ENCODE measurements around the gene MRPL37. TPM values are rescaled to one million over a fixed set of nuclear protein-coding genes. Genes with fewer than 3 reads are reported as not detected.

The MRPL37 gene
- total and polyA plus RNA-seq, 2 donors (not counting 3 experiments of a cell fraction or from before 2014, with no cell fraction given) = 45.0 to 109 TPM

DNA sequence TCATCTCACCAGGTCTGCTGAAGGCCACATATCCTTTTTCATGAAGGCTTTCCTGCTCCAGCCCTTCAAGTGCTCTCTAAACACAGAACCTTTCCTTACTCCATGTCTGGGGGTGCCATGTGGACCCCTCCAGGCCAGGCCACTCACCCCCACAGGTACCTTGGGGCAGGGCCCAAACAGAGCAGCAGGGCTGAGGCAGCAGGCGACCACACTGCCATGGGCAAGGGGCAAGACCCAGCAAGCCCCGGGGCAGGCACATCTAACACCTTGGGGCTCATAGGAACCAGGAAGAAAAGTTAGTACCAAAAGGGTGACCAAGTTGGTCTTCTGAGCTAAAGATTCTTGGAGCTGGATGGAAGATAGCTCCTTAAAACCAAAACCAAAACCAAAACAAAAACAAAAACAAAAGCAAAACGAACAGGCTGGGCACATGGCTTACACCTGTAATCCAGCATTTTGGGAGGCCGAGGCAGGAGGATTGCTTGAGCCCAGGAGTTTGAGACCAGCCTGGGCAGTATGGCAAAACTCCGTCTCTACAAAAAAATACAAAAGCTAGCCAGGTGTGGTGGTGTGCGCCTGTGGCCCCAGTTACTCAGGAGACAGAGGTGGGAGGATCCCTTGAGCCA, 63.7 kb downstream of the MRPL37 start:
- BruUV-seq (replicated peaks) = no TSS peak
- DNase-seq (ENCODE audit: low read depth, low spot score) (no peak), FAIRE-seq (no peak)
- ChIA-PET CTCF (interaction anchor here (0.6 to 2.8 kb wide), 5 partner anchors 9 to 811 kb away, joined by 3 to 9 read pairs (median 4); partner anchors contain the start of gene SSBP3), POLR2A (no interaction called here)
- Histone ChIP-seq H3K27ac (ENCODE audit: insufficient read depth, low read depth, low read length) (no peak overlapping the region), H3K36me3 (ENCODE audit: control insufficient read depth in 2 of 2, extremely low read depth in 1 of 2, insufficient read depth in 2 of 2, low read length in 2 of 2) (no peaks in the 10 kb centered on the region), H3K9me1 (replicated peaks; ENCODE audit: control insufficient read depth, extremely low read depth, insufficient read depth, low read length) (peaks cover 2% of the 10 kb centered on the region), H3K9ac (replicated peaks; ENCODE audit: extremely low read depth, insufficient read depth, low read length) (no peak overlapping the region), H3K79me2 (ENCODE audit: control insufficient read depth, insufficient read depth, low read length) (no peaks in the 10 kb centered on the region), H3K4me3 (replicated peaks in 1 of 3; ENCODE audit: insufficient read depth in 1 of 3, low read depth in 1 of 3, low read length in 3 of 3) (no peak overlapping the region), H2AFZ (ENCODE audit: low read depth, low read length) (no peak overlapping the region), H4K20me1 (replicated peaks; ENCODE audit: control insufficient read depth, extremely low read depth, insufficient read depth, low read length) (no peaks in the 10 kb centered on the region), H3K4me2 (ENCODE audit: insufficient read depth, low read length) (no peak overlapping the region), H3K4me1 (ENCODE audit: control insufficient read depth, extremely low read depth, insufficient read depth, low read length) (peaks cover 7% of the 10 kb centered on the region), H3K27me3 (ENCODE audit: control insufficient read depth in 2 of 2, insufficient read depth in 2 of 2, low read length in 2 of 2) (no peaks in the 10 kb centered on the region), H3K9me3 (replicated peaks; ENCODE audit: control insufficient read depth, insufficient read depth, low read length) (no peaks in the 10 kb centered on the region)
- dilution Hi-C loops (cut with MboI; ENCODE audit: extremely low pct_ligation_motif_present, low sequenced_read_pairs) (no loop called here), intact Hi-C loops (cut with micrococcal nuclease) (no loop called here)
- TF ChIP-seq JUN (IDR thresholded peaks at IDR 0.05; ENCODE audit: borderline replicate concordance, insufficient read depth, insufficient read length, low read depth) (no peak), POLR2AphosphoS5 (IDR thresholded peaks at IDR 0.05; ENCODE audit: insufficient read depth, low read depth, low read length) (no peak), MAX (IDR thresholded peaks at IDR 0.05; ENCODE audit: insufficient read depth, insufficient read length) (no peak), POLR2A (IDR thresholded peaks at IDR 0.05; ENCODE audit: low read depth, low read length) (no peak), FOS (IDR thresholded peaks at IDR 0.05; ENCODE audit: borderline replicate concordance, insufficient read depth, low read length) (no peak), GATA2 (IDR thresholded peaks at IDR 0.05; ENCODE audit: insufficient read depth, insufficient read length, low read depth, low read length) (no peak), CTCF (IDR thresholded peaks at IDR 0.05; ENCODE audit: extremely low read depth in 1 of 2, insufficient read depth in 1 of 2, low read depth in 1 of 2, low read length in 2 of 2) (no peak), MYC (IDR thresholded peaks at IDR 0.05; ENCODE audit: low read depth, low read length) (no peak), EZH2 (IDR thresholded peaks at IDR 0.05; ENCODE audit: borderline replicate concordance, low read depth, low read length, severe bottlenecking) (no peak)

Data from endothelial cell of umbilical vein (primary cell).